IMR-90 (cell line): ENCODE data around the gene RFTN1. TPM values are rescaled to one million over a fixed set of nuclear protein-coding genes. Genes with fewer than 3 reads are reported as not detected.

ENCODE experiments used
- ATAC-seq: fragments of 200-7000 bp; cut with Tn5 transposase; 2 replicates; pipeline ENCODE4 v1.9.1; 2020; ENCODE audit warnings: low read depth, mild to moderate bottlenecking, moderate library complexity
- BruUV-seq: library from RNA; stranded (reverse); fragments of 400-500 nt; replicated peaks from 2 replicates; lab custom pipeline; 2021; lab: Mats Ljungman, UMichigan
- CTCF ChIA-PET: fragments of 300-600 bp; formaldehyde crosslinking; extraction: SDS; loops from one replicate; lab custom pipeline; 2021; ENCODE audit warnings: antibody characterized with exemption; lab: Yijun Ruan, JAX
- POLR2A ChIA-PET: fragments of 300-600 bp; sonication (Branson Sonifier 250); formaldehyde crosslinking; loops from one replicate; lab custom pipeline; 2022; ENCODE audit warnings: antibody characterized with exemption; ENCODE audit not compliant: unreplicated experiment; lab: Charles Lee
- DNase-seq: peaks from one replicate; pipeline ENCODE4 v3.0.0; 2013
- H2AFZ ChIP-seq: replicated peaks from 2 replicates; pipeline ENCODE3; 2013; ENCODE audit warnings: low read length, mild to moderate bottlenecking; ENCODE audit not compliant: poor library complexity
- H2AK5ac ChIP-seq: 2 replicates; pipeline ENCODE4 v1.6.1; 2013; ENCODE audit warnings: low read depth, low read length, inconsistent platforms
- H2AK9ac ChIP-seq: replicated peaks from 2 replicates; pipeline ENCODE3; 2013; ENCODE audit warnings: mild to moderate bottlenecking, low read depth, low read length, moderate library complexity; ENCODE audit not compliant: poor library complexity
- H2BK120ac ChIP-seq: 2 replicates; pipeline ENCODE4 v1.6.1; 2013; ENCODE audit warnings: low read depth, low read length, inconsistent platforms
- H2BK15ac ChIP-seq: 3 replicates; pipeline ENCODE4 v1.6.1; 2013; ENCODE audit warnings: low read depth, low read length, inconsistent platforms
- H2BK20ac ChIP-seq: 2 replicates; pipeline ENCODE4 v1.6.1; 2013; ENCODE audit warnings: low read depth, mild to moderate bottlenecking, inconsistent platforms, low read length, moderate library complexity
- H2BK5ac ChIP-seq: 2 replicates; pipeline ENCODE4 v1.6.1; 2013; ENCODE audit warnings: mild to moderate bottlenecking, low read depth, low read length, inconsistent platforms; ENCODE audit not compliant: poor library complexity, severe bottlenecking
- H3K14ac ChIP-seq: replicated peaks from 2 replicates; pipeline ENCODE4 v1.6.1; 2013; ENCODE audit warnings: low read depth, low read length, inconsistent platforms
- H3K18ac ChIP-seq: 2 replicates; pipeline ENCODE4 v1.6.1; 2013; ENCODE audit warnings: low read depth, low read length, control low read depth
- H3K23ac ChIP-seq: 2 replicates; pipeline ENCODE4 v1.6.1; 2013; ENCODE audit warnings: low read depth, low read length, inconsistent platforms
- H3K27ac ChIP-seq: 2 replicates; pipeline ENCODE4 v1.5.1; 2013; ENCODE audit warnings: mild to moderate bottlenecking, control low read depth, low read length; ENCODE audit not compliant: insufficient read depth
- H3K27me3 ChIP-seq: 2 replicates; pipeline ENCODE4 v1.6.1; 2013; ENCODE audit warnings: low read length; ENCODE audit not compliant: control insufficient read depth, insufficient read depth
- H3K36me3 ChIP-seq: 2 replicates; pipeline ENCODE4 v1.6.1; 2013; ENCODE audit warnings: low read length, mixed read lengths; ENCODE audit not compliant: control insufficient read depth, insufficient read depth
- H3K4ac ChIP-seq: 2 replicates; pipeline ENCODE4 v1.6.1; 2013; ENCODE audit warnings: low read depth, low read length, inconsistent platforms
- H3K4me1 ChIP-seq: 2 replicates; pipeline ENCODE4 v1.6.1; 2013; ENCODE audit warnings: low read length, mixed read lengths; ENCODE audit not compliant: control insufficient read depth, insufficient read depth
- H3K4me2 ChIP-seq: 2 replicates; pipeline ENCODE4 v1.6.1; 2013; ENCODE audit warnings: low read depth, mild to moderate bottlenecking, control low read depth, low read length, moderate library complexity
- H3K4me3 ChIP-seq: 2 replicates; pipeline ENCODE4 v1.5.1; 2013; ENCODE audit warnings: low read depth, mild to moderate bottlenecking, control low read depth, low read length, moderate library complexity; ENCODE audit not compliant: insufficient read depth
- H3K56ac ChIP-seq: 2 replicates; pipeline ENCODE4 v1.6.1; 2013; ENCODE audit warnings: low read length, inconsistent platforms; ENCODE audit not compliant: insufficient read depth; ENCODE audit errors: extremely low read depth
- H3K79me1 ChIP-seq, 2 experiments: 2 replicates each; pipeline ENCODE4 v1.6.1; 2013; ENCODE audit warnings: low read length in 2 of 2, inconsistent platforms in 1 of 2, low read depth in 1 of 2
- H3K9ac ChIP-seq: 2 replicates; pipeline ENCODE4 v1.6.1; 2013; ENCODE audit warnings: low read depth, low read length, control low read depth
- H3K9me1 ChIP-seq: 2 replicates; pipeline ENCODE4 v1.6.1; 2013; ENCODE audit warnings: low read length, inconsistent platforms; ENCODE audit not compliant: insufficient read depth
- H3K9me3 ChIP-seq: 2 replicates; pipeline ENCODE4 v1.6.1; 2013; ENCODE audit warnings: low read length; ENCODE audit not compliant: control insufficient read depth, insufficient read depth
- H4K20me1 ChIP-seq: 2 replicates; pipeline ENCODE4 v1.6.1; 2013; ENCODE audit warnings: low read length, inconsistent platforms; ENCODE audit not compliant: insufficient read depth
- H4K5ac ChIP-seq: 2 replicates; pipeline ENCODE4 v1.6.1; 2013; ENCODE audit warnings: mild to moderate bottlenecking, low read depth, low read length, control low read depth
- H4K8ac ChIP-seq, 2 experiments: 2 replicates each; pipeline ENCODE4 v1.6.1; 2013; ENCODE audit warnings: low read depth in 2 of 2, low read length in 2 of 2, control low read depth in 1 of 2, inconsistent platforms in 1 of 2
- H4K91ac ChIP-seq: 2 replicates; pipeline ENCODE4 v1.6.1; 2013; ENCODE audit warnings: low read depth, low read length, inconsistent platforms; ENCODE audit not compliant: insufficient read depth
- BHLHE40 ChIP-seq: fragments of 150-350 bp; IDR thresholded peaks from 2 replicates; pipeline ENCODE4 v1.6.1; 2016; ENCODE audit warnings: mild to moderate bottlenecking, low read depth, low read length
- CEBPB ChIP-seq: IDR thresholded peaks from 2 replicates; pipeline ENCODE4 v1.6.1; 2012; ENCODE audit warnings: low read depth, low read length, improper control_type of control experiment
- CHD1 ChIP-seq: IDR thresholded peaks from 2 replicates; pipeline ENCODE4 v1.6.1; 2012; ENCODE audit warnings: low read depth, low read length, improper control_type of control experiment
- FOS ChIP-seq: fragments of 150-350 bp; IDR thresholded peaks from 2 replicates; pipeline ENCODE4 v1.6.1; 2016; ENCODE audit warnings: low read depth, low read length
- MAFK ChIP-seq: IDR thresholded peaks from 2 replicates; pipeline ENCODE4 v1.6.1; 2012; ENCODE audit warnings: low read depth, low read length, improper control_type of control experiment
- MAZ ChIP-seq: IDR thresholded peaks from 2 replicates; pipeline ENCODE4 v1.6.1; 2012; ENCODE audit warnings: low read depth, mild to moderate bottlenecking, low read length, improper control_type of control experiment, moderate library complexity, borderline replicate concordance
- MXI1 ChIP-seq: IDR thresholded peaks from 2 replicates; pipeline ENCODE4 v1.6.1; 2012; ENCODE audit warnings: low read depth, mild to moderate bottlenecking, low read length, moderate library complexity, borderline replicate concordance
- POLR2A ChIP-seq: IDR thresholded peaks from 2 replicates; pipeline ENCODE4 v1.6.1; 2012; ENCODE audit warnings: mild to moderate bottlenecking, low read depth, low read length
- RAD21 ChIP-seq: IDR thresholded peaks from 2 replicates; pipeline ENCODE4 v1.6.1; 2012; ENCODE audit warnings: low read length, improper control_type of control experiment
- RFX5 ChIP-seq: IDR thresholded peaks from 2 replicates; pipeline ENCODE4 v1.8.0; 2012; ENCODE audit warnings: low read depth, mild to moderate bottlenecking, low read length, moderate library complexity
- SMC3 ChIP-seq: fragments of 150-350 bp; IDR thresholded peaks from 2 replicates; pipeline ENCODE4 v1.6.1; 2016; ENCODE audit warnings: low read depth, mild to moderate bottlenecking, antibody characterized with exemption, low read length, moderate library complexity
- WGBS, 2 experiments: methylation state at CpG; one replicate each; pipeline versions ENCODE4 v1.1.5 to v1.1.7; 2013; ENCODE audit warnings: missing lambda C conversion rate in 2 of 2; ENCODE audit not compliant: insufficient read length in 1 of 2; ENCODE audit errors: extremely low coverage in 2 of 2; 5-methylcytosine and 5-hydroxymethylcytosine counted together
- dilution Hi-C: fragments of 300-500 bp; cut with HindIII; formaldehyde crosslinking; loops from one replicate; pipeline ENCODE4 v1.14.3; 2018; ENCODE audit warnings: low sequenced_read_pairs; ENCODE audit not compliant: unreplicated experiment
- in situ Hi-C: fragments of 300-500 bp; cut with MboI; formaldehyde crosslinking; loops from 3 replicates; pipeline ENCODE4 v1.14.3; 2019; ENCODE audit warnings: low sequenced_read_pairs, inconsistent platforms, mixed read lengths
- intact Hi-C: fragments of 100-400 bp; cut with micrococcal nuclease; formaldehyde crosslinking; loops from 2 replicates; pipeline ENCODE4 v1.10.0; 2022
- polyA plus RNA-seq, 3 experiments: library from polyadenylated mRNA; depleted of rRNA; stranded (reverse); fragments of >200 nt; gene quantifications; 2 replicates each; pipeline ENCODE4 v1.2.3, GENCODE V29; 2012; ENCODE audit warnings: low replicate concordance in 1 of 3
- total RNA-seq: library from RNA; depleted of rRNA; stranded (reverse); fragments of >200 nt; gene quantifications from 2 replicates; pipeline ENCODE4 v1.2.3, GENCODE V29; 2012
- TF ChIP-seq, protein P1 (sequence below): conservative IDR thresholded peaks from 2 replicates; pipeline ENCODE4 v1.5.1; 2012; ENCODE audit warnings: mild to moderate bottlenecking, low read depth, low read length, improper control_type of control experiment
- TF ChIP-seq, protein P2 (sequence below): fragments of 150-350 bp; IDR thresholded peaks from 2 replicates; pipeline ENCODE4 v1.6.1; 2017; ENCODE audit warnings: mild to moderate bottlenecking, antibody characterized with exemption, low read length, low read depth
- TF ChIP-seq, protein P3 (sequence below): fragments of 150-350 bp; IDR thresholded peaks from 2 replicates; pipeline ENCODE4 v1.6.1; 2016; ENCODE audit warnings: low read depth, mild to moderate bottlenecking, low read length, moderate library complexity, borderline replicate concordance

Gene RFTN1
- total and polyA plus RNA-seq, 2 of the 4 experiments (the other 2 are of a cell fraction), result 45.0 to 52.0 TPM

DNA sequence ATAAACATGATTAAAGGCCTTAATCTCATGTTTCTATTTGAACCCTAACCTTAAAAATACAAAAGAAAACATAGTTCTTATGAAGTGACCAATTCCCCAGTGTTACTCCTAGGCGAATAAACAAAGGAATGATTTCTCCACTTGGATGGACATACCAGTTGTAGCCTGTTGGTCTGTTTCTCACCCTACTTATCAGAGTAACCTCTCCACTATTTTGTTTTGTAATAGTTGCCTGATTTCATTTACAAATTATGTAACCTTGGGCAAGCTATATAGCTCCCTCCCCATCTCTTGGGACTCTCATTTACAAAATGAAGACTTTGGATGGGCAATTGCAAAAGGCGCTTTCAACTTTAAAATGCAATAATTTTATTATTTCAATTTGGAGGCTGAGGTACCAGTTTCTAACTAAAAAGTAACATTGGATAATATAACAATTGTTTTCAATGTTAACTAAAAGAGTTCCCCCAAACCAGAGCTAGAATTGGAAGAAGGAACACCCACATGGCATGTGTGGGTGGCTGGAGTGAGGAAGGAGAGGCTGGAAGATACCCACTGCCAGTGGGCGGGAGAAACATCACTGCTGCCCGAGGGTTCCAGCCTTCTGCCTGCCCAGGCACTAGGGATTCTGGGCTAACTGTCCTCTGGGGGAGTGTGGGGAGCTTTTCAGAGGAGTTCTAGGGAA lies 74.2 kb downstream of the RFTN1 start (continued):
- no peak for TF ChIP-seq SMC3

DNA sequence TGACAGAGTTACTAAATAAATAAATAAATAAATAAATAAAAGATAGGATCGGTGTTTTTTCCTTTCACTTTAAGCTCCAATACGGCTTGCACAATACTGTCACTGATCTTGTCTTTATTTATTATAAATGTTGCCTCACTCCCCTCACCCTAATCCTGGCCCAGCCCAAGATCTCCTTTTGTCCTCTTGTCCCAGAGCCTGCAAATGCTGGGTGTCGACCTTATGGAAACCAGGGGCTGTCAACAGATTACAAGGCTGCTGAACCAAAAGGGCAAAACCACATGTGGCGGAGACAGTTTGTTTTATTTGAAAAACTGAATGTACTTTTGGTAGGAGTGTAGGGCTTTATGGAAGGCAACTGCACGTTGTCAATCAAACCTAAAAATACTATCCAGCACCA lies 75.9 kb downstream of the RFTN1 start:
- Histone ChIP-seq H2BK15ac (no peak overlapping the region), H3K23ac (no peak overlapping the region), H2BK5ac (no peak overlapping the region), H2BK20ac (no peak overlapping the region), H3K79me1 (peaks cover 23 to 48% of the 10 kb centered on the region in 2 experiments), H3K9me1 (peaks cover 21% of the 10 kb centered on the region), H3K36me3 (peaks cover 5% of the 10 kb centered on the region), H4K8ac (no peak overlapping the region), H4K20me1 (peaks cover 7% of the 10 kb centered on the region; the same call in 1 of the 2 replicates), H3K27me3 (no peaks in the 10 kb centered on the region), H3K4me1 (peaks cover 14% of the 10 kb centered on the region), H3K14ac (0 out of 2 replicates have a peak overlapping the region, but pooled peaks have one; percentile 40), H4K91ac (no peak overlapping the region), H3K56ac (no peak overlapping the region), H4K5ac (no peak overlapping the region), H3K4me3 (no peak overlapping the region), H3K18ac (no peak overlapping the region; the same call in 1 of the 2 replicates), H3K9ac (no peak overlapping the region), H2AK9ac (no peak overlapping the region), H2BK120ac (no peak overlapping the region), H3K4ac (no peak overlapping the region), H2AK5ac (no peak overlapping the region), H3K9me3 (no peaks in the 10 kb centered on the region), H3K27ac (no peak overlapping the region), H2AFZ (no peak overlapping the region), H3K4me2 (no peak overlapping the region)
- WGBS, 2 experiments, result no CpG with 5 or more reads among the region's 5 CpGs
- dilution Hi-C loops, result no loop called here
- BruUV-seq, result no TSS peak
- TF ChIP-seq, protein P1, sequence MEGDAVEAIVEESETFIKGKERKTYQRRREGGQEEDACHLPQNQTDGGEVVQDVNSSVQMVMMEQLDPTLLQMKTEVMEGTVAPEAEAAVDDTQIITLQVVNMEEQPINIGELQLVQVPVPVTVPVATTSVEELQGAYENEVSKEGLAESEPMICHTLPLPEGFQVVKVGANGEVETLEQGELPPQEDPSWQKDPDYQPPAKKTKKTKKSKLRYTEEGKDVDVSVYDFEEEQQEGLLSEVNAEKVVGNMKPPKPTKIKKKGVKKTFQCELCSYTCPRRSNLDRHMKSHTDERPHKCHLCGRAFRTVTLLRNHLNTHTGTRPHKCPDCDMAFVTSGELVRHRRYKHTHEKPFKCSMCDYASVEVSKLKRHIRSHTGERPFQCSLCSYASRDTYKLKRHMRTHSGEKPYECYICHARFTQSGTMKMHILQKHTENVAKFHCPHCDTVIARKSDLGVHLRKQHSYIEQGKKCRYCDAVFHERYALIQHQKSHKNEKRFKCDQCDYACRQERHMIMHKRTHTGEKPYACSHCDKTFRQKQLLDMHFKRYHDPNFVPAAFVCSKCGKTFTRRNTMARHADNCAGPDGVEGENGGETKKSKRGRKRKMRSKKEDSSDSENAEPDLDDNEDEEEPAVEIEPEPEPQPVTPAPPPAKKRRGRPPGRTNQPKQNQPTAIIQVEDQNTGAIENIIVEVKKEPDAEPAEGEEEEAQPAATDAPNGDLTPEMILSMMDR, result no peak
- TF ChIP-seq, protein P2, sequence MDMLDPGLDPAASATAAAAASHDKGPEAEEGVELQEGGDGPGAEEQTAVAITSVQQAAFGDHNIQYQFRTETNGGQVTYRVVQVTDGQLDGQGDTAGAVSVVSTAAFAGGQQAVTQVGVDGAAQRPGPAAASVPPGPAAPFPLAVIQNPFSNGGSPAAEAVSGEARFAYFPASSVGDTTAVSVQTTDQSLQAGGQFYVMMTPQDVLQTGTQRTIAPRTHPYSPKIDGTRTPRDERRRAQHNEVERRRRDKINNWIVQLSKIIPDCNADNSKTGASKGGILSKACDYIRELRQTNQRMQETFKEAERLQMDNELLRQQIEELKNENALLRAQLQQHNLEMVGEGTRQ, result no peak
- TF ChIP-seq, protein P3, sequence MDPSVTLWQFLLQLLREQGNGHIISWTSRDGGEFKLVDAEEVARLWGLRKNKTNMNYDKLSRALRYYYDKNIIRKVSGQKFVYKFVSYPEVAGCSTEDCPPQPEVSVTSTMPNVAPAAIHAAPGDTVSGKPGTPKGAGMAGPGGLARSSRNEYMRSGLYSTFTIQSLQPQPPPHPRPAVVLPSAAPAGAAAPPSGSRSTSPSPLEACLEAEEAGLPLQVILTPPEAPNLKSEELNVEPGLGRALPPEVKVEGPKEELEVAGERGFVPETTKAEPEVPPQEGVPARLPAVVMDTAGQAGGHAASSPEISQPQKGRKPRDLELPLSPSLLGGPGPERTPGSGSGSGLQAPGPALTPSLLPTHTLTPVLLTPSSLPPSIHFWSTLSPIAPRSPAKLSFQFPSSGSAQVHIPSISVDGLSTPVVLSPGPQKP, result no peak
- no peak for TF ChIP-seq MAFK
- no peak for TF ChIP-seq POLR2A
- TF ChIP-seq BHLHE40, result no peak
- TF ChIP-seq FOS, result no peak
- no peak for TF ChIP-seq RFX5
- TF ChIP-seq MXI1, result no peak
- no peak for TF ChIP-seq CHD1
- no peak for TF ChIP-seq RAD21
- no peak for TF ChIP-seq MAZ
- TF ChIP-seq CEBPB, result no peak
- POLR2A ChIA-PET, result no interaction called here
- in situ Hi-C loops, result no loop called here
- intact Hi-C loops, result no loop called here
- ATAC-seq (no peak), DNase-seq (no peak)
- CTCF ChIA-PET, result no interaction called here
